ENCODE results near the gene KPNB1.
A peak's percentile ranks its signal among the peaks of the same experiment; 100 is the strongest.

KPNB1 gene

DNA sequence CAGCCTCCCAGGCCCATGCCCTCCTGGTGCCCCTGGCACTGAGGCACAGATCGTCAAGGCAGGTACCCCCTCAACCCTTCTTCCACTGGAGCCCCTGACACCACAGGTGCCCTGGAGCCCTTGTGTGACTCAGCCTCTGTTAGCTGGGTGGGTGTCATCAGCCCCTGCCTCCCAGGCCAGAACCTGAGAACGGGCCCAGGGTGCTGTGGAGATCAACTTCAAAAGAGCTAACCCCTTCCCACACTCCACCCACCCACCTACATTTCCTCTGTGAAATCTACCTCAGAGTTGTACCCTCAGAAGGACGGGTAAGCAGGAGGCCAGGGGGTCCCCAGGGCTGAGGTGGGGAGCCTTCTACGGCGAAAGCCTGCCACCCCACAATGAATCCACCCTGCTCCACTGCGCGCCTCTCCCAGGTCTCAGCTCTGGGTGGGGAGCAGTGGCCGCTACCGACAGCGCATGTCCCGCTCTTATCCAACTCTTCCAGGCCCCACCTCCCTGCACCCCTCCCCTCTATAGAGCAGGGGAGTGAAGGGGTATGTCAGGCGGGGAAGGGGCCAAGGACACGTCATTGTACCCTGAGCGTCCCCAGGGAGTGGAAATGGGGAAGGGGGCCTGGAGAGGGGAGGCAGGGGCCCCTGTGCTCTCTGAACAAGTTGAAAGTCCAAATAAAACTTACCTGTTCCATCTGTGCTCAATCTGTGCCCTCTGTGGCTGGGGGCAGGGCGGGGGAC lies 61.8 kb downstream of the KPNB1 start:
- Mint-ChIP-seq H3K4me3 (no peak overlapping the region), H3K36me3 (ENCODE audit: low read depth) (peaks cover 18% of the 10 kb centered on the region), H3K4me1 (peaks cover 40% of the 10 kb centered on the region), H3K27ac (no peak overlapping the region), H3K9me3 (no peaks in the 10 kb centered on the region), H3K27me3 (ENCODE audit: low read depth, poor library complexity) (peaks cover 42% of the 10 kb centered on the region)
- no peak for TF ChIP-seq CTCF (IDR thresholded peaks at IDR 0.05)
- DNase-seq, result no peak

DNA sequence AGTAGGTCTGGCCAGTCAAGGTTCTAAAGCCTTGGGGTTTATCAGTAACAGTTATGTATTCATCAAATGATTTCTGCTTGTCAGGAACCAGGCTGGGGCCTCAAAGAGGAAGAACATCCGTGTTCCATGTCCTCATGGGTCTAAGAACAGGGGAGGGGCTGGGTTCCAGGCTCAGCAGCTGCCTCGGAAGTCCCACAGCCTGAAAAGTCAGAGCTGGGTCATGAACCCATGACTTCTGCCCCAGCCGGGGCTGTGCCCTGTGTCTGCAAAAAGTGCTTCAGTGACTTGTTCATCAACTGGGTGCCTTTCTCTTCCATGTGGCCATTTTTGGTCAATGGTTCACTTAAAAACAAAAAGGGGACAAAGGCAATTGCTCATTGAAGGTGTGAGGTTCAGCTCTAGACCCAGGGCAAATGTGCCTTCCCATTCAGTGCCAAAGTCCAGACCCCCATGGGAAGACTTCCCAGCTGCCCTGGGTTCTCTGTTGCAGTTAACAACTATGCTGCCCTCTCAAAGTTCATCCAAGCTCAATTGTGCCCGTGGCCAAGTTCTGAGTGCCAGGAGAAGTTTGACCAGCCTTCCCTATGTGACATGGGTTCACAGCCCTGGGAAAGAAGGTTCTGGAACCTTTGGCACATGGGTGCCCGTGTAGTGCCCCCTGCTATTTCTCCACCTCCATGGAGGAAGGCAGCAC lies 62.8 kb downstream of the KPNB1 start:
- H3K9me3 Mint-ChIP-seq, result no peaks in the 10 kb centered on the region

DNA sequence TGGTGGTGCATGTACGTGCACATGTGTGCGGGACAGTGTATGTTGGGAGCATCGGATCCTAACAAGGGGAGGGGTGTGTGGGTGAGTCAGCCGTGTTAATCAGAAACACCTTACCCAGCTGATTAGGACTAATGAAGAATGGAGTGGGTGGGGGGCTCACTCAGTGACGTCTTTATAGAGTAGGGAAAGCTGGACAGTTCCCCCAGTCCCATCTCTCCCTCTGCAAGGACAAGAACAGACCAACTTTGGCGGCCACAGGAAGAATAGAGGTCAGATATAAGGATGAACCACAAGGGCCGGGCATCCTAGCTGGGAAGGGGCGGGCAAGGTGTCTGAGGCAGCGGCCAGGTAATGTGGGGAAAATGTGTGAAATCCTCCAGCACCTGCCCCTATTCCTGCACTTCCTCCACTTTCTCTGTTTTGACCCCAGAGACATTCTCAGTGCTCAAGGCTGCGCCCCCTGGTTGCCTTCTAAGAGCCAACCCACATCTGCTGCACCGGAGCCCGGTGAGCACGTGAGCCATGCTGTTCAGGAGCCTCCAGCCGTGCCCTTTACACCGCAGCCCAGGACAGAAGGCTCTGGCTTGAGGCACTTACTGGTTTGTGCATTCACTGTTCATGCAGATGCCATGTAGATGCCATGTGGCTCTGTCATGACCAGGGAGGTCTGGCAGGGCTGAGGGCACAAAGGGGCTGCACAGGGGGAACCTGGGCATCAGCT lies 64.4 kb downstream of the KPNB1 start:
- H3K4me3 Mint-ChIP-seq, result no peak overlapping the region
- no peak for DNase-seq
- H3K4me1 Mint-ChIP-seq, result peaks cover 53% of the 10 kb centered on the region
- H3K9me3 Mint-ChIP-seq, result no peaks in the 10 kb centered on the region
- no peak overlapping the region for H3K27ac Mint-ChIP-seq
- TF ChIP-seq CTCF (IDR thresholded peaks at IDR 0.05), result no peak
- peaks cover 36% of the 10 kb centered on the region for H3K27me3 Mint-ChIP-seq (ENCODE audit: low read depth, poor library complexity)
- H3K36me3 Mint-ChIP-seq (ENCODE audit: low read depth), result peaks cover 13% of the 10 kb centered on the region

More for the DNA sequence above, 62.8 kb downstream of the KPNB1 start:
- TF ChIP-seq CTCF (IDR thresholded peaks at IDR 0.05), result no peak
- Mint-ChIP-seq H3K36me3 (ENCODE audit: low read depth) (peaks cover 13% of the 10 kb centered on the region), H3K4me3 (no peak overlapping the region), H3K27me3 (ENCODE audit: low read depth, poor library complexity) (peaks cover 38% of the 10 kb centered on the region), H3K4me1 (peaks cover 44% of the 10 kb centered on the region), H3K27ac (peak overlapping the region; percentile 29)
- no peak for DNase-seq

GRCh38 chr17:47714773-47715396 lies 65.2 kb downstream of the KPNB1 start:
- H3K27ac Mint-ChIP-seq, result no peak overlapping the region
- no peak for TF ChIP-seq CTCF (IDR thresholded peaks at IDR 0.05)
- peaks cover 44% of the 10 kb centered on the region for H3K27me3 Mint-ChIP-seq (ENCODE audit: low read depth, poor library complexity)
- no peaks in the 10 kb centered on the region for H3K9me3 Mint-ChIP-seq
- H3K36me3 Mint-ChIP-seq (ENCODE audit: low read depth), result peaks cover 10% of the 10 kb centered on the region
- DNase-seq, result no peak
- H3K4me3 Mint-ChIP-seq, result no peak overlapping the region
- H3K4me1 Mint-ChIP-seq, result peaks cover 55% of the 10 kb centered on the region

- Mint-ChIP-seq H3K27me3 (ENCODE audit: low read depth, poor library complexity) (peaks cover 48% of the 10 kb centered on the region), H3K4me1 (peaks cover 64% of the 10 kb centered on the region), H3K27ac (no peak overlapping the region), H3K36me3 (ENCODE audit: low read depth) (peaks cover under 1% of the 10 kb centered on the region), H3K4me3 (peak overlapping the region; percentile 30), H3K9me3 (no peaks in the 10 kb centered on the region)
- DNase-seq, result no peak
- TF ChIP-seq CTCF (IDR thresholded peaks at IDR 0.05), result no peak
Measured at GRCh38 chr17:47715669-47716325, 66.1 kb downstream of the KPNB1 start.

All from nephron progenitor cell (in vitro differentiated cells).